HUES64 (cell line): ENCODE data around the gene ANKHD1.
"Not testable (repeated sequence)": the region's sequence is repeated elsewhere in the genome, so short reads cannot be mapped to it uniquely, and the experiment has no call there.

Experiments used
- H3K27ac ChIP-seq: 2 replicates; pipeline ENCODE4 v1.7.0; 2013; ENCODE audit warnings: low read depth, low read length, inconsistent platforms
- H3K27me3 ChIP-seq: 2 replicates; pipeline ENCODE4 v1.6.1; 2013; ENCODE audit warnings: mild to moderate bottlenecking, low read length; ENCODE audit not compliant: insufficient read depth
- H3K36me3 ChIP-seq: 2 replicates; pipeline ENCODE4 v1.6.1; 2013; ENCODE audit warnings: mild to moderate bottlenecking, low read length; ENCODE audit not compliant: insufficient read depth
- H3K4me1 ChIP-seq: 2 replicates; pipeline ENCODE4 v1.6.1; 2013; ENCODE audit warnings: mild to moderate bottlenecking, low read length, moderate library complexity; ENCODE audit not compliant: insufficient read depth
- H3K4me3 ChIP-seq: 2 replicates; pipeline ENCODE4 v1.5.1; 2013; ENCODE audit warnings: mild to moderate bottlenecking, low read length, moderate library complexity
- H3K9ac ChIP-seq: 2 replicates; pipeline ENCODE4 v1.6.1; 2013; ENCODE audit warnings: mild to moderate bottlenecking, low read depth, low read length
- H3K9me3 ChIP-seq: 2 replicates; pipeline ENCODE4 v1.6.1; 2013; ENCODE audit warnings: low read depth, low read length; ENCODE audit not compliant: insufficient read depth
- WGBS: fragments of 150-250, 120-280 bp; methylation state at CpG from one replicate; pipeline ENCODE4 v1.1.7; 2013; ENCODE audit warnings: missing lambda C conversion rate; 5-methylcytosine and 5-hydroxymethylcytosine counted together

Gene ANKHD1

DNA sequence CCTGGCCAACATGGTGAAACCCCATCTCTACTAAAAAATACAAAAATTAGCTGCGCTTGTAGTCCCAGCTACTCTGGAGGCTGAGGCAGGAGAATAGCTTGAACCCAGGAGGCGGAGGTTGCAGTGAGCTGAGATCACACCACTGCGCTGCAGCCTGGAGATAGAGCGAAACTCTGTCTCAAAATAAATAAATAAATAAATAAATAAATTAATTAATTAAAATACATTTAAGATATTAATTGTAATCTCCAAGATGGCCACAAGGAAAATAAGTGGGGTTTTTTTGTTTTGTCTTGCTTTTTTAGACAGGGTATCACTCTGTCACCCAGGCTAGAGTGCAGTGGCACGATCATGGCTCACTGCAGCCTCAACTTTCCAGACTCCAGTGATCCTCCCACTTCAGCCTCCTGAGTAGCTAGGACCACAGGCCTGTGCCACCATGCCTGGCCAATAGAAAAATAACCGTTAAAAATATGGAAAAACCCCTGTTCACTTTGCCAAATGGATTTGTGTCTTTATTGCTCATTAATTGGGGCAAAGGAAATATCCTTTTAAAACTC, 177.6 kb downstream of the ANKHD1 start:
- H3K9ac ChIP-seq, H3K4me1 ChIP-seq, H3K4me3 ChIP-seq, H3K27ac ChIP-seq, H3K27me3 ChIP-seq, H3K9me3 ChIP-seq, H3K36me3 ChIP-seq: not testable (repeated sequence)
- WGBS = 95% methylated on average over 5 of the region's 6 CpGs

DNA sequence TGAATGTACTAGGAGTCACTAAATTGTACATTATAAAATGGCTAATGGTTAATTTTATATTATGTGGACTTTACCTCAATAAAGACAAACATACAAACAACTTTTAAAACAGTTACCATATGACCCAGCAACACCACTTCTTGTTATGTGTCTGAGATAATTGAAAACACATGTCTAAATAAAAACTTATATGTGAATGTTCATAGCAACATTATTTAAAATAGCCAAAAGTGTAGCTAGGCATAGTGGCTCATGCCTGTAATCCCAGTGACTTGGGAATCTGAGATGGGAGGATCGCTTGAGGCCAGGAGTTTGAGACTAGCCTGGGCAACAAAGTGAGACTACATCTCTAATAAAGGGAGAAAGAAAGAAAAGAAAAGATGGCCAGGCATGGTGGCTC, 185.9 kb downstream of the ANKHD1 start:
- Histone ChIP-seq H3K36me3 (no peaks in the 10 kb centered on the region), H3K27ac (no peak overlapping the region), H3K9me3 (no peaks in the 10 kb centered on the region), H3K9ac (no peak overlapping the region), H3K4me1 (no peaks in the 10 kb centered on the region), H3K4me3 (no peak overlapping the region), H3K27me3 (no peaks in the 10 kb centered on the region)
- WGBS = 93% methylated on average over 1 of the region's 1 CpG

DNA sequence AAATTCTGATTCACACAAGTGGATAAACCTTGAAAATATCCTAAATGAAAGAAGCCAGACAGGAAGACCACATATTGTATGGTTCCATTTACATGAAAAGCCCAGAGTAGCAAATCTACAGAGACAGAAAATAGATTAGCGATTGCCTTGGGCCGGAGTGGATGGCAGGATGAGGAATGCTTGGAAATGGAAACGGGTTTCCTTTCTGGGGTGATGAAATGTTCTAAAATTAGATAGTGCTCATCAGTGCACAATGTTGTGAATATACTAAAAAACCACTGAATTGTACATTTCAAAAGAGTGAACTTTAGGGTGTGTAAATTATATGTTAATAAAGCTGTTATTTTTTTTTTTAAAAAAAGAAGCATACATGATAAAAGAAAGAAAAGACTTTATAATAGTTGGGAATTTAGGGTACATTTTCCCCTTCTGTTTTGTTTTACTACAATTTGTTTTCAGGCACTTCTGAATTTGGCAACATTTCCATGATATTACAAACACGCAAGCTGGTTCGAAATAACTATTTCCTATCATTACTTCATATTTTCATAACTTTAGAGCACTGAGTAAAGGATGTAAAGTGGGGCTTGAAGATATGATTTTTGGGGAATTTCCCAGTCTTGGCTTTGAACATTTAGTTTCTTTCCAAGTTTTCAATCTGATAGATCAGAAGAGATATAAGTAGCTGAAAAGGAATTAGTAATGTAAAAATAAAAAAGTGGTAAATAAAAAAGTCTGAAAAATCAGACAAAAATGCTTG, 186.9 kb downstream of the ANKHD1 start:
- 96% methylated on average over 4 of the region's 5 CpGs for WGBS
- H3K4me1 ChIP-seq = no peaks in the 10 kb centered on the region
- H3K27ac ChIP-seq = no peak overlapping the region

More for the DNA sequence above, 186.9 kb downstream of the ANKHD1 start:
- H3K9me3 ChIP-seq = no peaks in the 10 kb centered on the region
- no peak overlapping the region for H3K4me3 ChIP-seq
- no peaks in the 10 kb centered on the region for H3K27me3 ChIP-seq
- no peak overlapping the region for H3K9ac ChIP-seq
- no peaks in the 10 kb centered on the region for H3K36me3 ChIP-seq
